CD14-positive monocyte (primary cell): ENCODE data around the gene SPTBN5. TPM values are rescaled to one million over a fixed set of nuclear protein-coding genes. Genes with fewer than 3 reads are reported as not detected.

Experiments
- DNase-seq, 3 donors: peaks; one replicate each; pipeline ENCODE4 v3.0.0-alpha.2; 2011 to 2022
- H2AFZ ChIP-seq: 2 replicates; pipeline ENCODE4 v1.6.0; 2012; ENCODE audit warnings: mild to moderate bottlenecking, low read depth, low read length, inconsistent platforms; ENCODE audit not compliant: insufficient read depth, poor library complexity, severe bottlenecking
- H3K27ac ChIP-seq, 2 donors: 1 replicate in 1 of 2; 2 replicates in 1 of 2; pipeline ENCODE4 v1.5.1; 2012 to 2013; ENCODE audit warnings: low read length in 2 of 2, control low read depth in 1 of 2, inconsistent platforms in 1 of 2, low read depth in 1 of 2, mild to moderate bottlenecking in 1 of 2
- H3K27me3 ChIP-seq, 2 donors: one replicate each; pipeline versions ENCODE4 v1.6.0 to v1.6.1; 2011 to 2013; ENCODE audit warnings: low read length in 2 of 2; ENCODE audit not compliant: control insufficient read depth in 2 of 2, insufficient read depth in 2 of 2
- H3K36me3 ChIP-seq, 2 donors: replicated peaks in 1 of 2; 1 replicate in 1 of 2; 2 replicates in 1 of 2; pipeline versions ENCODE4 v1.5.1 to v1.6.1; 2012 to 2013; ENCODE audit warnings: low read length in 2 of 2, control low read depth in 1 of 2, inconsistent platforms in 1 of 2, mild to moderate bottlenecking in 1 of 2; ENCODE audit not compliant: insufficient read depth in 2 of 2, control insufficient read depth in 1 of 2
- H3K4me1 ChIP-seq, 2 donors: 1 replicate in 1 of 2; 2 replicates in 1 of 2; pipeline versions ENCODE4 v1.5.1 to v1.6.1; 2012 to 2013; ENCODE audit warnings: low read length in 2 of 2, control low read depth in 1 of 2, inconsistent platforms in 1 of 2, mild to moderate bottlenecking in 1 of 2, moderate library complexity in 1 of 2; ENCODE audit not compliant: insufficient read depth in 2 of 2, control insufficient read depth in 1 of 2
- H3K4me2 ChIP-seq: replicated peaks from 2 replicates; pipeline ENCODE3; 2012; ENCODE audit warnings: low read length, moderate library complexity, mild to moderate bottlenecking; ENCODE audit not compliant: poor library complexity, severe bottlenecking; ENCODE audit errors: extremely low read depth
- H3K4me3 ChIP-seq, 3 experiments: fragments of 200-600 bp in 1 of 3; sonication (generic) in 1 of 3; replicated peaks in 1 of 3; 1 replicate in 2 of 3; 2 replicates in 1 of 3; pipeline ENCODE4 v1.5.1; 2011 to 2013; ENCODE audit warnings: low read length in 3 of 3, mild to moderate bottlenecking in 3 of 3, control low read depth in 2 of 3, low read depth in 2 of 3, inconsistent platforms in 1 of 3, moderate library complexity in 1 of 3
- H3K79me2 ChIP-seq: 2 replicates; pipeline ENCODE4 v1.6.0; 2012; ENCODE audit warnings: mild to moderate bottlenecking, control low read depth, inconsistent platforms, low read length, moderate library complexity; ENCODE audit not compliant: insufficient read depth
- H3K9ac ChIP-seq: 2 replicates; pipeline ENCODE4 v1.6.0; 2017; ENCODE audit warnings: low read length, mild to moderate bottlenecking; ENCODE audit not compliant: insufficient read depth, poor library complexity, severe bottlenecking
- H3K9me3 ChIP-seq, 2 donors: replicated peaks in 1 of 2; 1 replicate in 1 of 2; 2 replicates in 1 of 2; pipeline versions ENCODE4 v1.5.1 to v1.6.1; 2012 to 2013; ENCODE audit warnings: low read length in 2 of 2, control low read depth in 1 of 2; ENCODE audit not compliant: control insufficient read depth in 1 of 2, insufficient read depth in 1 of 2
- H4K20me1 ChIP-seq: 2 replicates; pipeline ENCODE4 v1.6.0; 2012; ENCODE audit warnings: mild to moderate bottlenecking, low read length, control low read depth, moderate library complexity; ENCODE audit not compliant: insufficient read depth
- H3K27ac Mint-ChIP-seq, 7 donors: one replicate each; pipeline ENCODE4 v1.8.0; 2020; ENCODE audit warnings: mild to moderate bottlenecking in 7 of 7, mixed read lengths in 7 of 7, moderate library complexity in 6 of 7, inconsistent platforms in 2 of 7
- H3K27me3 Mint-ChIP-seq, 3 donors: one replicate each; pipeline ENCODE4 v1.8.0; 2021 to 2022; ENCODE audit warnings: low read depth in 3 of 3, mild to moderate bottlenecking in 3 of 3, mixed read lengths in 3 of 3, moderate library complexity in 3 of 3, inconsistent platforms in 1 of 3
- H3K36me3 Mint-ChIP-seq, 2 donors: one replicate each; pipeline ENCODE4 v1.8.0; 2020; ENCODE audit warnings: mixed read lengths in 2 of 2, inconsistent platforms in 1 of 2, mild to moderate bottlenecking in 1 of 2
- H3K4me1 Mint-ChIP-seq: one replicate; pipeline ENCODE4 v1.8.0; 2020; ENCODE audit warnings: mild to moderate bottlenecking, mixed read lengths
- H3K4me3 Mint-ChIP-seq, 2 donors: one replicate each; pipeline ENCODE4 v1.8.0; 2020; ENCODE audit warnings: mild to moderate bottlenecking in 2 of 2, mixed read lengths in 2 of 2, moderate library complexity in 1 of 2
- H3K9me3 Mint-ChIP-seq, 7 donors: one replicate each; pipeline ENCODE4 v1.8.0; 2020 to 2022; ENCODE audit warnings: mixed read lengths in 7 of 7, mild to moderate bottlenecking in 6 of 7, moderate library complexity in 6 of 7, inconsistent platforms in 2 of 7
- CTCF ChIP-seq: fragments of 200-600 bp; IDR thresholded peaks from one replicate; pipeline ENCODE4 v1.8.0; 2022; ENCODE audit warnings: antibody characterized with exemption, mild to moderate bottlenecking
- WGBS: methylation state at CpG from one replicate; pipeline ENCODE4 v1.1.5; 2013; ENCODE audit warnings: missing lambda C conversion rate; ENCODE audit not compliant: insufficient coverage; 5-methylcytosine and 5-hydroxymethylcytosine counted together
- intact Hi-C, 2 donors: fragments of 100-400 bp; cut with micrococcal nuclease; formaldehyde crosslinking; loops; one replicate each; pipeline versions ENCODE4 v1.15.0 to v1.15.1; 2023
- polyA plus RNA-seq, 3 donors: library from polyadenylated mRNA; depleted of rRNA in 1 of 3; unstranded in 2 of 3; stranded (reverse) in 1 of 3; fragments of 300-500 nt in 2 of 3; fragments of >200 nt in 1 of 3; fragmentation: Illumina TruSeq in 2 of 3; gene quantifications; 1 replicate in 2 of 3; 2 replicates in 1 of 3; pipeline ENCODE4 v1.2.3, GENCODE V29; 2012 to 2021

SPTBN5 gene
- polyA plus RNA-seq, 3 donors, result 0.29 TPM; not detected in 2

- peak in 1 of 3 donors; percentile 23 for DNase-seq
- no peak for TF ChIP-seq CTCF
- H3K4me2 ChIP-seq, result no peak overlapping the region
- peaks cover 13 to 17% of the 10 kb centered on the region in 2 donors for H3K4me1 ChIP-seq
- peaks cover 2 to 9% (median 5%) of the 10 kb centered on the region in 7 donors for H3K9me3 Mint-ChIP-seq
- no peak overlapping the region for H2AFZ ChIP-seq
- no peaks in the 10 kb centered on the region for H3K27me3 ChIP-seq
- intact Hi-C loops, result loop anchor here in 1 of 2 donors (10.0 kb wide), 1 partner anchor 82 kb away; the partner anchor contains the start of gene JMJD7
- peak overlapping the region; percentile 40 to 42 for H3K27ac ChIP-seq
- peaks cover 14% of the 10 kb centered on the region for H4K20me1 ChIP-seq
- H3K9ac ChIP-seq, result no peak overlapping the region
- H3K27me3 Mint-ChIP-seq, result peaks cover 0 to 5% (median 0%) of the 10 kb centered on the region in 3 donors
- peaks cover 0 to 11% of the 10 kb centered on the region in 2 donors for H3K9me3 ChIP-seq
- peaks cover 21% of the 10 kb centered on the region for H3K4me1 Mint-ChIP-seq
- no peak overlapping the region for H3K4me3 Mint-ChIP-seq
- H3K36me3 Mint-ChIP-seq, result peaks cover 68 to 90% of the 10 kb centered on the region in 2 donors
- peaks cover 16% of the 10 kb centered on the region for H3K79me2 ChIP-seq
- 0% methylated on average over 2 of the region's 3 CpGs for WGBS
- H3K27ac Mint-ChIP-seq, result peak overlapping the region; percentile 31 to 85 (median 76)
- peaks cover 57 to 97% of the 10 kb centered on the region in 2 donors for H3K36me3 ChIP-seq
- no peak overlapping the region for H3K4me3 ChIP-seq
These were observed 13.3 kb upstream of the SPTBN5 start for GRCh38 chr15:41907141-41907540.

GRCh38 chr15:41906608-41907007 is 12.8 kb upstream of the SPTBN5 start:
- no peak for TF ChIP-seq CTCF
- WGBS, result 98% methylated on average over 5 of the region's 5 CpGs
- DNase-seq, result no peak
- Histone ChIP-seq H3K4me3 (no peak overlapping the region), H3K27me3 (no peaks in the 10 kb centered on the region), H2AFZ (no peak overlapping the region), H3K4me1 (peaks cover 8 to 12% of the 10 kb centered on the region in 2 donors), H4K20me1 (peaks cover 14% of the 10 kb centered on the region), H3K4me2 (no peak overlapping the region), H3K27ac (peak overlapping the region; percentile 40 to 42), H3K9ac (no peak overlapping the region), H3K36me3 (peaks cover 57 to 97% of the 10 kb centered on the region in 2 donors), H3K79me2 (peaks cover 10% of the 10 kb centered on the region), H3K9me3 (peaks cover 0 to 11% of the 10 kb centered on the region in 2 donors)
- no peak overlapping the region for H3K4me3 Mint-ChIP-seq
- peaks cover 0 to 5% (median 0%) of the 10 kb centered on the region in 3 donors for H3K27me3 Mint-ChIP-seq
- peaks cover 2 to 9% (median 5%) of the 10 kb centered on the region in 7 donors for H3K9me3 Mint-ChIP-seq
- intact Hi-C loops, result loop anchor here in 1 of 2 donors (10.0 kb wide), 1 partner anchor 82 kb away; the partner anchor contains the start of gene JMJD7
- H3K27ac Mint-ChIP-seq, result peak overlapping the region; percentile 30 to 85 (median 76)
- H3K4me1 Mint-ChIP-seq, result peaks cover 17% of the 10 kb centered on the region
- peaks cover 68 to 90% of the 10 kb centered on the region in 2 donors for H3K36me3 Mint-ChIP-seq
